Ishikawa (cell line): ENCODE data around the gene SLC17A5.

Experiments
- CEBPB ChIP-seq: IDR thresholded peaks from 2 replicates; pipeline ENCODE4 v1.6.1; 2012
- CREB1 ChIP-seq: IDR thresholded peaks from 2 replicates; pipeline ENCODE4 v1.6.1; 2012; ENCODE audit warnings: low read depth
- EGR1 ChIP-seq: IDR thresholded peaks from 2 replicates; pipeline ENCODE4 v1.6.1; 2012
- EP300 ChIP-seq: IDR thresholded peaks from 2 replicates; pipeline ENCODE4 v1.6.1; 2012; ENCODE audit warnings: borderline replicate concordance
- FOXM1 ChIP-seq: IDR thresholded peaks from 2 replicates; pipeline ENCODE4 v1.6.1; 2012; ENCODE audit warnings: low read depth, borderline replicate concordance
- NFIC ChIP-seq: IDR thresholded peaks from 2 replicates; pipeline ENCODE4 v1.6.1; 2012
- RAD21 ChIP-seq: IDR thresholded peaks from 2 replicates; pipeline ENCODE4 v1.6.1; 2012; ENCODE audit warnings: low read depth
- TAF1 ChIP-seq: IDR thresholded peaks from 2 replicates; pipeline ENCODE4 v1.6.1; 2012; ENCODE audit warnings: low read depth, mild to moderate bottlenecking
- TCF12 ChIP-seq: IDR thresholded peaks from 2 replicates; pipeline ENCODE4 v1.6.1; 2012; ENCODE audit warnings: low read depth
- TEAD4 ChIP-seq: IDR thresholded peaks from 2 replicates; pipeline ENCODE4 v1.6.1; 2012
- YY1 ChIP-seq: IDR thresholded peaks from 2 replicates; pipeline ENCODE4 v1.6.1; 2012; ENCODE audit warnings: low read depth
- ZBTB7A ChIP-seq: IDR thresholded peaks from 2 replicates; pipeline ENCODE4 v1.6.1; 2012; ENCODE audit warnings: low read depth
- TF ChIP-seq, protein P1 (sequence below): IDR thresholded peaks from 2 replicates; pipeline ENCODE4 v1.6.1; 2012; ENCODE audit warnings: low read depth, mild to moderate bottlenecking
- TF ChIP-seq, protein P2 (sequence below): IDR thresholded peaks from 2 replicates; pipeline ENCODE4 v1.6.1; 2012
- TF ChIP-seq, protein P3 (sequence below): IDR thresholded peaks from 2 replicates; pipeline ENCODE4 v1.6.1; 2012

Gene SLC17A5

DNA sequence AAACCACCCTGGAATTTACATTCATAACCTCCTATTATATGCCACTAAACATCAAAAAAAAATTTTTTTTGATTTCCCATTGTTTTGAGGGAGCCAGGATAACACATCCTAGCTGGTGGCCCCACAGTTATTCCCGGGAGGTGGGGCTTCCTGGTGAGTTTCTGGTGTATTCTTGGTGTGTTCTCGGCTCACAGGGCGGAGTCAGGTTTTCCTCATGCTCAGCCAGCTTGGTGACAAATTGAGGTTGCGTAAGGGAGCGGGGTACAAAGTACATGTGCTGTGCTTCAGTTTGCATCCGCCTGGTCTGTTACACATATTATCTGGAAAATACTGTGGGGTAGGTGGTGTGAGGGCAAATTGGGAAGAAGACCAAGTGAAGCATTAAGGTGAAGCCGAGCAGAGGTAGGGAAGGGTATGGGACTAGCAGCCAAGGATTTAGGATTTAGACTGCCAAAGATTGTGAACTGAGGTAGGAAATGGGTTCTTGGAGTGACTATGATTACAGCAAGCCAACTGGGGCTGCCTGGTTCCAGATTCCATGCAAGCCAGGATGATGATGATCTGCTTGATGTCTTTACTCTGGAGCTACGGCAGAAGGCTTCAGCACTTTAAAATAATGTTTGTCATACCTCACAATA lies 86.7 kb downstream of the SLC17A5 start:
- TF ChIP-seq NFIC = no peak
- no peak for TF ChIP-seq TCF12
- TF ChIP-seq, protein P1, sequence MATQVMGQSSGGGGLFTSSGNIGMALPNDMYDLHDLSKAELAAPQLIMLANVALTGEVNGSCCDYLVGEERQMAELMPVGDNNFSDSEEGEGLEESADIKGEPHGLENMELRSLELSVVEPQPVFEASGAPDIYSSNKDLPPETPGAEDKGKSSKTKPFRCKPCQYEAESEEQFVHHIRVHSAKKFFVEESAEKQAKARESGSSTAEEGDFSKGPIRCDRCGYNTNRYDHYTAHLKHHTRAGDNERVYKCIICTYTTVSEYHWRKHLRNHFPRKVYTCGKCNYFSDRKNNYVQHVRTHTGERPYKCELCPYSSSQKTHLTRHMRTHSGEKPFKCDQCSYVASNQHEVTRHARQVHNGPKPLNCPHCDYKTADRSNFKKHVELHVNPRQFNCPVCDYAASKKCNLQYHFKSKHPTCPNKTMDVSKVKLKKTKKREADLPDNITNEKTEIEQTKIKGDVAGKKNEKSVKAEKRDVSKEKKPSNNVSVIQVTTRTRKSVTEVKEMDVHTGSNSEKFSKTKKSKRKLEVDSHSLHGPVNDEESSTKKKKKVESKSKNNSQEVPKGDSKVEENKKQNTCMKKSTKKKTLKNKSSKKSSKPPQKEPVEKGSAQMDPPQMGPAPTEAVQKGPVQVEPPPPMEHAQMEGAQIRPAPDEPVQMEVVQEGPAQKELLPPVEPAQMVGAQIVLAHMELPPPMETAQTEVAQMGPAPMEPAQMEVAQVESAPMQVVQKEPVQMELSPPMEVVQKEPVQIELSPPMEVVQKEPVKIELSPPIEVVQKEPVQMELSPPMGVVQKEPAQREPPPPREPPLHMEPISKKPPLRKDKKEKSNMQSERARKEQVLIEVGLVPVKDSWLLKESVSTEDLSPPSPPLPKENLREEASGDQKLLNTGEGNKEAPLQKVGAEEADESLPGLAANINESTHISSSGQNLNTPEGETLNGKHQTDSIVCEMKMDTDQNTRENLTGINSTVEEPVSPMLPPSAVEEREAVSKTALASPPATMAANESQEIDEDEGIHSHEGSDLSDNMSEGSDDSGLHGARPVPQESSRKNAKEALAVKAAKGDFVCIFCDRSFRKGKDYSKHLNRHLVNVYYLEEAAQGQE = no peak
- TF ChIP-seq YY1 = no peak
- TF ChIP-seq CEBPB = peak; percentile 96
- TF ChIP-seq EGR1 = no peak
- no peak for TF ChIP-seq EP300
- TF ChIP-seq TAF1 = no peak; the same call in 1 of the 2 replicates
- 0 out of 2 replicates have a peak, but pooled peaks have one; percentile 4 for TF ChIP-seq TEAD4
- TF ChIP-seq FOXM1 = no peak
- TF ChIP-seq, protein P2, sequence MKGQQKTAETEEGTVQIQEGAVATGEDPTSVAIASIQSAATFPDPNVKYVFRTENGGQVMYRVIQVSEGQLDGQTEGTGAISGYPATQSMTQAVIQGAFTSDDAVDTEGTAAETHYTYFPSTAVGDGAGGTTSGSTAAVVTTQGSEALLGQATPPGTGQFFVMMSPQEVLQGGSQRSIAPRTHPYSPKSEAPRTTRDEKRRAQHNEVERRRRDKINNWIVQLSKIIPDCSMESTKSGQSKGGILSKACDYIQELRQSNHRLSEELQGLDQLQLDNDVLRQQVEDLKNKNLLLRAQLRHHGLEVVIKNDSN = no peak
- no peak for TF ChIP-seq ZBTB7A
- TF ChIP-seq, protein P3, sequence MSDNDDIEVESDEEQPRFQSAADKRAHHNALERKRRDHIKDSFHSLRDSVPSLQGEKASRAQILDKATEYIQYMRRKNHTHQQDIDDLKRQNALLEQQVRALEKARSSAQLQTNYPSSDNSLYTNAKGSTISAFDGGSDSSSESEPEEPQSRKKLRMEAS = peak; percentile 64; the same call in 1 of the 2 replicates
- TF ChIP-seq RAD21 = no peak
- TF ChIP-seq CREB1 = no peak

DNA sequence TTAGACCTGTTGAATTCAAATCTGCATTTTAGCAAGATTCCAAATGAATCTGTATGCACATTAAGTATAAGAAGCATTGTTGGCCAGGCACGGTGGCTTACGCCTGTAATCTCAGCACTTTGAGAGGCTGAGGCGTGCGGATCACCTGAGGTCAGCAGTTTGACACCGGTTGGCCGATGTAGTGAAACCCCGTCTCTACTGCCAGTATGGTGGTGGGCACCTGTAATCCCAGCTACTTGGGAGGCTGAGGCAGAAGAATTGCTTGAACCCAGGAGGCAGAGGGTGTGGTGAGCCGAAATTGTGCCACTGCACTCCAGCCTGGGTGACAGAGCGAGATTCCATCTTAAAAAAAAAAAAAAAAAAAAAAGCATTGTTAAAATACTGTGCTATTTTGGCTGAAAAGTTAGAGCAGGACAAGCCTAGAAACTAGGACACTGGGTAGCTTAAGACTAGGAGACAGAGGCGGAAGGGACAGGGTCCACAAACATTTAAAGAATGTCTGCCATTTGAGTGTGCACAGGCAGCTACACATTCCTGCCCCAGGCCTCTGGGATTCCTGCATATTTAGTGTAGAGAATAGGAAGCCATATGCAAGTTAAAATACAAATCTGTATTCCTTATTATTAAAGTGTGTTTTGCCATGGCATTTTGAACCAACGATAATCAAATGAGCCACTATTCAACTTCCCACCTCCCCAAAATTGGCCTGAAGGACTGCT lies 87.9 kb downstream of the SLC17A5 start:
- no peak for TF ChIP-seq RAD21
- 0 out of 2 replicates have a peak, but pooled peaks have one; percentile 27 for TF ChIP-seq TEAD4

DNA sequence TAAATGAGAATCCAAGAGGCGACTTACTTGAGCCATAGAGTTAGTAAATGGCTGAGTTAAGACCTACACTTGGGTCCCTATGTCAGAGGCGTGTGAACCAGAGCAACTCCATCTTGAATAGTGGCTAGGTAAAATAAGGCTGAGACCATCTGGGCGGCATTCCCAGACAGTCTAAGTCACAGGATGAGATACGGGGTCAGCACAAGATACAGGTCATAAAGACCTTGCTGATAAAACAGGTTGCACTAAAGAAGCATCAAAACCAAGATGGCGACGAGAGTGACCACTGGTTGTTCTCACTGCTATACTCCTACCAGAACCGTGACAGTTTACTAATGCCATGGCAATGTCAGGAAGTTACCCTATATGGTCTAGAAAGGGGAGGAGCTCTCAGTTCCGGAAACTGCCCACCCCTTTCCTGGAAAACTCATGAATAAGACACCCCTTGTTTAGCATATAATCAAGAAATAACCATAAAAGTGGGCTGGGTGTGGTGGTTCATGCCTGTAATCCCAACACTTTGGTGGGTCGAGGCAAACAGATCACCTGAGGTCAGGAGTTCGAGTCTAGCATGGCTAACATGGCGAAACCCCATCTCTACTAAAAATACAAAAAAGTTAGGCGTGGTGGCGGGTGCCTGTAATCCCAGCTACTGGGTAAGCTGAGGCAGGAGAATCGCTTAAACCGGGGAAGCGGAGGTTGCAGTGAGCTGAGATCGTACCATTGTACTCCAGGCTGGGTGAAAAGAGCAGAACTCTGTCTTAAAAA lies 89.0 kb downstream of the SLC17A5 start:
- TF ChIP-seq NFIC (no peak), ZBTB7A (no peak), CEBPB (no peak), TCF12 (no peak), EP300 (no peak), CREB1 (no peak), TAF1 (no peak), EGR1 (no peak), YY1 (no peak), RAD21 (no peak), FOXM1 (no peak), TEAD4 (no peak)
- TF ChIP-seq, protein P3 = no peak
- TF ChIP-seq, protein P1 = no peak
- TF ChIP-seq, protein P2 = no peak

DNA sequence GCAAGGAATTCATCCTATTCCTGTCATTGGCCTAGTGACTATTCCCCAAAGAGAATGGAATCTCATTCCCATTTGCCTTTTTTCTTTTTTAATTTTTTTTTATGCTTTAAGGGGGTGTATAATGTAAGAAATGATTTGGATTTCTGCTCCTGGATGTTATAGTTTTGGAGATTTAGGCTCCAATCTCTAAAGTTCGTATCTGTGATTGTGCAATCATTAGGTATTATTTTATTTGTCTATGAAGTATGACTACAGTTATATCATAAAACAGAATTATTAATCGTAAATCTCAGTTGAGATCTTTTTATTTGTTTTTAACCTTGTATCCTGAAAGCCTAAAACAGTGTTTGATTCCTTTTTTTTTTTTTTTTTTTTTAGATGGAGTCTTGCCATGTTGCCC lies 91.2 kb downstream of the SLC17A5 start:
- TF ChIP-seq RAD21 = no peak
- TF ChIP-seq CEBPB = no peak; the same call in 1 of the 2 replicates
- TF ChIP-seq NFIC = no peak
- no peak for TF ChIP-seq EP300
- TF ChIP-seq CREB1 = no peak
- no peak for TF ChIP-seq ZBTB7A
- TF ChIP-seq, protein P3 = no peak

DNA sequence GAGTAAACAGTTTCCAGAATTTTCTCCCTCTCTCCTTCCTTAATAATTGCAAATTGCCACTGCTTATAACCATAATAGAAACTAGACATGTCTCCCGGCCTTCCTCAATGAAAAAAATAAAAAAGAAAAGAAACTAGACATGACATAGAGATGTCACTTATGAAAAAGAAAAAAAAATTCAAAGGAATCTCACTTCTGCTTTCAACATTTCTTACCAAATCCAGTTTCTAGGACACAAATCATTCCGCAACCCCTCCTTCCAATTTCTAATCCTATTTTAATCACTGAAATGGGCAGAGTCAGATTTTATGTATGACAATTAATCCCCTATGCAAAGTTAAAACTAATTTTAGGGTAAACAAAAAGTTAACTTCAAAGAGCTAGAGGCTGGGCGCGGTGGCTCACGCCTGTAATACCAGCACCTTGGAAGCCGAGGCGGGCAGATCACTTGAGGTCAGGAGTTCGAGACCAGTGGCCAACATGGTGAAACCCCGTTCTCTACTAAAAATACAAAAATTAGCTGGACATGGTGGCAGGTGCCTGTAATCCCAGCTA lies 92.9 kb downstream of the SLC17A5 start:
- no peak for TF ChIP-seq ZBTB7A
- no peak for TF ChIP-seq CEBPB
